HTR-8/SVneo (cell line): ENCODE results near the gene BLTP2.
"Not testable (repeated sequence)": the region's sequence is repeated elsewhere in the genome, so short reads cannot be mapped to it uniquely, and the experiment has no call there.

Source experiments
- DNase-seq: peaks from one replicate; pipeline ENCODE4 v3.0.0; 2011; ENCODE audit warnings: low spot score, mixed read lengths; ENCODE audit not compliant: insufficient read length
- FAIRE-seq: peaks from 2 replicates; lab custom pipeline; 2011; peaks lifted over from hg19 to GRCh38; lab: Jason Lieb, UNC

Gene BLTP2

DNA sequence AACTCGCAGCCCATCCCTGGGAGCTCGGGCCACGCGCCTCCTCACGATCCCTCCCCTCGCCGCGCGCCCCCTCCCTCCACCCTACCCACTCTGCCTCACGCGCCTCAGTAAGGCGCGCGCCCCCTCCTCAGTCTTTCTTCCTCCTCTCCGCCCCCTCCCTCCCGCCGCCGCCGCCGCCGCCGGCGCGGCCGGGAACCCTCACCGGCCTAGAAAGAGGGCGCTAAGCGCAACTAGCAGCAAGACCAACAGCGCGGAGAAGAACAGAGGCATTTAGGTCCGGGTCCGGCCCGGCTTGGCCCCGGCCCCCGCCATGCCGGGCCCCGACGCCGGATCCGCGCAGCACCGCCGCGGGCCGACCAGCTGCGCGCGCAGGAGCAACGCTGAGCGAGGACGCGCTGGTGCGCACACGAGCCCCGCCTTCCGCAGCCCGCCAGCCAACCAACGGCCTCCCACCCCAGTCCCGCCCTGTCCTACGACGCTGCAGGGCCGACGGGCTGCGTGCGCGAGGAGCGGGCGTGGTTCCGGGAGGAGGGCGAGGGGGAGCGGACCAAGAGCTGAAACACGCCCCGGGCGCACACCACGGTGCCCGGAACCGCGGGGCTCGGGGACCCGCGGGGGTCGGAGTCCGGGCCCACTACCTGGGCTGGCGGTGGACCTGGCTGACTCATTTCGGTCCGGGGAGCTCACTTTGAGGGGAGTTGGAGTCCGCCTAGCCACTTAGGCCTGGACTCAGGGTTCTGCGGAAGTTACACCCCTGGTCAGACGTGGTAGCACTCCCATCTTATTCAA, at the start of gene BLTP2:
BLTP2 (minus strand) TSS at position 372 of the 789 bp plus-strand sequence; CDS start at position 270, 102 bp downstream.
- FAIRE-seq, result peak; percentile 98
- peak; percentile 99 for DNase-seq

DNA sequence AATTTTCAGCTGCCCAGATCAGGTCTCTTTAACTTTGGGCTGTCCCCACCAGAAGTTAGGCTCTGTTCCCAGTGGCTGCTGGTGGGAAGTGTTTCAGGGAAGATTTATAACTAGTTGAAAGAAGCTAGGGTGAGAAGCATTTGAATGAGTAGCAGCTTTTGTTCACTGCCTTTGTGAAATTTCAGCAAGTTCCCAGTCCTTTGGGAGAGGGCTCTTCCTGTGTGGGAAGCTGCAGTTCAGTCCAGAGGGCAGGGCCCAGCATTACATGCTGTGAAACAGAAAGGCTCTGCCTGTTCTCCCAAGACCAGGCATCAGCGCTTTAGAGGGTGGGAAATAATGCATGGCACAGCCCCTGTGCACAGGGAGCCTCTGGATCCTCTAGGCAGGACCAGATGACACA, 48.9 kb upstream of the BLTP2 start:
- DNase-seq (no peak), FAIRE-seq (no peak)

- FAIRE-seq, result no peak
- no peak for DNase-seq
Measured at GRCh38 chr17:28689011-28689410, 44.1 kb upstream of the BLTP2 start.

GRCh38 chr17:28688481-28688880, 43.5 kb upstream of the BLTP2 start:
- no peak for FAIRE-seq
- no peak for DNase-seq

GRCh38 chr17:28686296-28686695, 41.3 kb upstream of the BLTP2 start:
- DNase-seq, result no peak
- no peak for FAIRE-seq

GRCh38 chr17:28685366-28685765, 40.4 kb upstream of the BLTP2 start:
- DNase-seq, result no peak
- no peak for FAIRE-seq

- FAIRE-seq (no peak), DNase-seq (peak; percentile 45)
Measured at GRCh38 chr17:28684963-28685362, 40.0 kb upstream of the BLTP2 start.

DNA sequence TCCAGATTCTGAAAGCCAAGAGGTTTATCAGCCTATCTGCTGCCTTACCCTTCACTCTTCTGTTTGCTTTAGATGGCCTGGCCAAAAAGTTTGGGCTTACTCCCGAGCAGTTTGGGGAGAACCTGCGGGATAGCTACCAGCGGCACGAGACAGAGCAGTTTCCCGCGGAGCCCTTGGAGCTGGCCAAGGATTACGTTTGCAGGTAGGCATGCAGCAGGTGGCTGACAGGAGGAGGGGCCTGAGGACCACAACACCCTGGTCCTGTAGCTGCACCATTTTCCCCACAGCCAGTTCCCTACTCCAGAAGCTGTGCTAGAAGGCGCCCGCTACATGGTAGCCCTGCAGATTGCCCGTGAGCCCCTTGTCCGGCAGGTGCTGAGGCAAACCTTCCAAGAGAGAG, 37.7 kb upstream of the BLTP2 start:
- no peak for DNase-seq
- FAIRE-seq, result no peak

DNA sequence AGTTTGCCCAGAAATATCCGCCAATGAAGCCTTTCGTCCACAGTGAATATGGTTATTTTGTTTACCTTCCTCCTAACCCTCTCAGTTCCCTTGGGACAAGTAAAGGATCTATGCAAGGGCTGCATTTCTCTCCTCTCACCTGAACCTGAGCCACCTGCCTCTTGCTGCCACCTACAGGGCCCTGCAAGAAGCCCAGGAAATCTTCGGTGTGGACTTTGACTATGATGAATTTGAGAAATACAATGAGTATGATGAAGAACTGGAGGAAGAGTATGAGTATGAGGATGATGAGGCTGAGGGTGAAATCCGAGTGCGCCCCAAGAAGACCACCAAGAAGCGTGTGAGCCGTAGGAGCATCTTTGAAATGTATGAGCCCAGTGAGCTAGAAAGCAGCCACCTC, 31.0 kb upstream of the BLTP2 start:
- no peak for DNase-seq
- no peak for FAIRE-seq

GRCh38 chr17:28675490-28675889, 30.5 kb upstream of the BLTP2 start:
- DNase-seq, result no peak
- no peak for FAIRE-seq

- DNase-seq (no peak), FAIRE-seq (no peak)
Measured at GRCh38 chr17:28669918-28670317, 25.0 kb upstream of the BLTP2 start.

- DNase-seq (no peak), FAIRE-seq (no peak)
Measured at GRCh38 chr17:28667870-28668269, 22.9 kb upstream of the BLTP2 start.

GRCh38 chr17:28665994-28666393, 21.0 kb upstream of the BLTP2 start:
- FAIRE-seq, result no peak

DNA sequence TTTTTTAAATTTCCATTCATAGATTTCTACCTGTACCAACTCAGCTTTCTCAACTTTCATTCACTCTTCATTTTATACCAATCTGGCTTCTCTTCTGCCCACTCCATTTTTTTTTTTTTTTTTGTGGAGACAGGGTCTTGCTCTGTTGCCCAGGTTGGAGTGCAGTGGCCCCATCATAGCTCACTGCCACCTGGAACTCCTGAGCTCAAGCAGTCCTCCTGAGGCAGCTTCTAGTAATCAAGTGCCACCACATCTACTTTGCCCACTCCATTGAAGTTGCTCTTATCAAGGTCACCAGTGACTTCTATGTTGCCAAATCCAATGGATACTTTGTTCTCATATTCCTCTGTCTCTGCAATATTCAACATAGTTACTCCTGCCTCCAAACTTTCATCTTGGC, 18.8 kb upstream of the BLTP2 start:
- DNase-seq, result no peak
- FAIRE-seq, result no peak

More at GRCh38 chr17:28665994-28666393, 21.0 kb upstream of the BLTP2 start:
- DNase-seq, result no peak

GRCh38 chr17:28662527-28662829, 17.5 kb upstream of the BLTP2 start:
- no peak for FAIRE-seq
- DNase-seq, result no peak

- peak; percentile 96 for DNase-seq
- peak; percentile 94 for FAIRE-seq
Measured at GRCh38 chr17:28661635-28662526, 16.9 kb upstream of the BLTP2 start, which contains the start of the genes SDF2 and SUPT6H. Gene SDF2 (minus strand): TSS chr17:28661906. CDS start chr17:28661876, 30 bp downstream. Gene SUPT6H (plus strand): TSS chr17:28662205. CDS start chr17:28673402, 11,197 bp downstream.

- DNase-seq, FAIRE-seq: not testable (repeated sequence)
Measured at GRCh38 chr17:28659497-28659881, 14.5 kb upstream of the BLTP2 start.

GRCh38 chr17:28658766-28659496, 14.0 kb upstream of the BLTP2 start:
- FAIRE-seq, DNase-seq: not testable (repeated sequence)

GRCh38 chr17:28658342-28658741, 13.4 kb upstream of the BLTP2 start:
- FAIRE-seq, DNase-seq: not testable (repeated sequence)

GRCh38 chr17:28657756-28658155, 12.8 kb upstream of the BLTP2 start:
- FAIRE-seq (no peak), DNase-seq (no peak)
